PC-3 (cell line): ENCODE data around the gene UGT2A3. TPM values are rescaled to one million over a fixed set of nuclear protein-coding genes. Genes with fewer than 3 reads are reported as not detected.

ENCODE experiments used
- ATAC-seq: fragments of 200-7000 bp; cut with Tn5 transposase; 2 replicates; pipeline ENCODE4 v1.9.1; 2020; ENCODE audit warnings: mild to moderate bottlenecking, moderate library complexity
- BruUV-seq: library from RNA; stranded (reverse); fragments of 400-500 nt; replicated peaks from 2 replicates; lab custom pipeline; 2021; lab: Mats Ljungman, UMichigan
- CTCF ChIA-PET: fragments of 300-600 bp; sonication (Branson Sonifier 250); formaldehyde crosslinking; loops from one replicate; lab custom pipeline; 2022; ENCODE audit warnings: antibody characterized with exemption; lab: Charles Lee
- POLR2A ChIA-PET: fragments of 300-600 bp; sonication (Branson Sonifier 250); formaldehyde crosslinking; loops from one replicate; lab custom pipeline; 2022; ENCODE audit warnings: antibody characterized with exemption; ENCODE audit not compliant: unreplicated experiment; lab: Charles Lee
- DNase-seq: peaks from one replicate; pipeline ENCODE4 v3.0.0-alpha.2; 2015
- H2AFZ ChIP-seq: fragments of 300-600 bp; sonication (generic); 2 replicates; pipeline ENCODE4 v1.6.0; 2016; ENCODE audit warnings: antibody characterized with exemption, low read length
- H3F3A ChIP-seq: fragments of 300-600 bp; sonication (generic); one replicate; pipeline ENCODE4 v1.6.0; 2017; ENCODE audit warnings: antibody characterized with exemption, low read length, control low read depth, mild to moderate bottlenecking; ENCODE audit not compliant: unreplicated experiment
- H3K27ac ChIP-seq: fragments of 300-600 bp; sonication (generic); 2 replicates; pipeline ENCODE4 v1.5.1; 2016; ENCODE audit warnings: mild to moderate bottlenecking, low read length
- H3K27me3 ChIP-seq: fragments of 300-600 bp; sonication (generic); 2 replicates; pipeline ENCODE4 v1.6.1; 2016; ENCODE audit warnings: low read length, mixed read lengths
- H3K36me3 ChIP-seq: fragments of 300-600 bp; sonication (generic); 2 replicates; pipeline ENCODE4 v1.6.1; 2016; ENCODE audit warnings: low read depth, mixed run types, low read length, mixed read lengths
- H3K4me1 ChIP-seq: fragments of 300-600 bp; sonication (generic); 2 replicates; pipeline ENCODE4 v1.5.1; 2016; ENCODE audit warnings: low read length; ENCODE audit not compliant: insufficient read depth
- H3K4me2 ChIP-seq: fragments of 300-600 bp; sonication (generic); 2 replicates; pipeline ENCODE4 v1.6.0; 2016; ENCODE audit warnings: low read length
- H3K4me3 ChIP-seq: fragments of 300-600 bp; sonication (generic); 2 replicates; pipeline ENCODE4 v1.5.1; 2016; ENCODE audit warnings: mild to moderate bottlenecking, low read length, mixed read lengths
- H3K79me2 ChIP-seq: fragments of 300-600 bp; sonication (generic); 2 replicates; pipeline ENCODE4 v1.6.1; 2017; ENCODE audit warnings: low read length, mixed read lengths
- H3K9ac ChIP-seq: fragments of 300-600 bp; sonication (generic); 2 replicates; pipeline ENCODE4 v1.6.0; 2016; ENCODE audit warnings: mild to moderate bottlenecking, low read length
- H3K9me2 ChIP-seq: fragments of 300-600 bp; sonication (generic); replicated peaks from 2 replicates; pipeline ENCODE4 v1.6.1; 2016; ENCODE audit warnings: mixed run types, low read length, mixed read lengths
- H3K9me3 ChIP-seq: fragments of 300-600 bp; sonication (generic); 2 replicates; pipeline ENCODE4 v1.6.1; 2016; ENCODE audit warnings: low read length, mixed read lengths
- H4K20me1 ChIP-seq: fragments of 300-600 bp; sonication (generic); 2 replicates; pipeline ENCODE4 v1.6.1; 2016; ENCODE audit warnings: low read length, mixed read lengths
- CTCF ChIP-seq: fragments of 300-600 bp; sonication (generic); conservative IDR thresholded peaks from 2 replicates; pipeline ENCODE4 v1.5.1; 2017; ENCODE audit warnings: antibody characterized with exemption, low read depth, mild to moderate bottlenecking, low read length
- EZH2 ChIP-seq: fragments of 300-600 bp; sonication (generic); IDR thresholded peaks from one replicate; pipeline ENCODE4 v1.6.1; 2017; ENCODE audit warnings: antibody characterized with exemption, mild to moderate bottlenecking, low read length; ENCODE audit not compliant: unreplicated experiment
- EZH2phosphoT487 ChIP-seq: fragments of 300-600 bp; sonication (generic); IDR thresholded peaks from 2 replicates; pipeline ENCODE4 v1.6.1; 2018; ENCODE audit warnings: mild to moderate bottlenecking, antibody characterized with exemption, low read length, borderline replicate concordance
- intact Hi-C: fragments of 100-400 bp; cut with micrococcal nuclease; formaldehyde crosslinking; loops from 2 replicates; pipeline ENCODE4 v1.9.0; 2023
- total RNA-seq: library from RNA; depleted of rRNA; stranded (reverse); fragments of >200 nt; gene quantifications from 2 replicates; pipeline ENCODE4 v1.2.3, GENCODE V29; 2014

Gene UGT2A3
- total RNA-seq, 1 experiment from 2014 or later: not detected

GRCh38 chr4:68909385-68909784, 42.2 kb downstream of the UGT2A3 start:
- H3K9me2 ChIP-seq: no peaks in the 10 kb centered on the region
- no TSS peak for BruUV-seq
- H3K4me3 ChIP-seq: no peak overlapping the region
- H3K27me3 ChIP-seq: no peaks in the 10 kb centered on the region
- no peak overlapping the region for H2AFZ ChIP-seq
- ChIA-PET POLR2A (no interaction called here), CTCF (no interaction called here)
- no peaks in the 10 kb centered on the region for H3F3A ChIP-seq
- H3K36me3 ChIP-seq: no peaks in the 10 kb centered on the region
- ATAC-seq: no peak
- H3K79me2 ChIP-seq: no peaks in the 10 kb centered on the region
- intact Hi-C loops: loop anchor here (5.0 to 10.0 kb wide), 3 partner anchors 165 to 412 kb away; no protein-coding TSS in a partner anchor
- no peaks in the 10 kb centered on the region for H4K20me1 ChIP-seq
- no peak overlapping the region for H3K27ac ChIP-seq
- peaks cover 35% of the 10 kb centered on the region for H3K4me1 ChIP-seq
- no peak overlapping the region for H3K9ac ChIP-seq
- TF ChIP-seq EZH2phosphoT487 (no peak), CTCF (no peak)
- H3K9me3 ChIP-seq: no peaks in the 10 kb centered on the region
- H3K4me2 ChIP-seq: no peak overlapping the region
- DNase-seq: no peak

- intact Hi-C loops: loop anchor here (5.0 to 10.0 kb wide), 3 partner anchors 163 to 411 kb away; no protein-coding TSS in a partner anchor
- Histone ChIP-seq H4K20me1 (no peaks in the 10 kb centered on the region), H3K27me3 (no peaks in the 10 kb centered on the region), H3K9me2 (no peaks in the 10 kb centered on the region), H3K4me1 (peaks cover 30% of the 10 kb centered on the region), H3K27ac (no peak overlapping the region), H3K4me3 (no peak overlapping the region), H3K9ac (no peak overlapping the region), H2AFZ (no peak overlapping the region), H3K9me3 (no peaks in the 10 kb centered on the region), H3K36me3 (no peaks in the 10 kb centered on the region), H3K4me2 (no peak overlapping the region), H3F3A (no peaks in the 10 kb centered on the region), H3K79me2 (no peaks in the 10 kb centered on the region)
- DNase-seq (no peak), ATAC-seq (no peak)
- ChIA-PET POLR2A (no interaction called here), CTCF (interaction anchor here (0.6 kb wide), 1 partner anchor 386 kb away, joined by 3 read pairs; no protein-coding TSS in a partner anchor)
- TF ChIP-seq CTCF: no peak
- TF ChIP-seq EZH2: no peak
- TF ChIP-seq EZH2phosphoT487: no peak
- BruUV-seq: no TSS peak
These were observed 43.6 kb downstream of the UGT2A3 start for GRCh38 chr4:68907788-68908700.

- no peak overlapping the region for H3K4me3 ChIP-seq
- H3K27me3 ChIP-seq: no peaks in the 10 kb centered on the region
- H2AFZ ChIP-seq: no peak overlapping the region
- H3F3A ChIP-seq: no peaks in the 10 kb centered on the region
- peaks cover 22% of the 10 kb centered on the region for H3K4me1 ChIP-seq
- H3K36me3 ChIP-seq: no peaks in the 10 kb centered on the region
- no peaks in the 10 kb centered on the region for H4K20me1 ChIP-seq
- CTCF ChIA-PET: no interaction called here
- no peaks in the 10 kb centered on the region for H3K9me2 ChIP-seq
- TF ChIP-seq EZH2: no peak
- TF ChIP-seq CTCF: no peak
- no peak for TF ChIP-seq EZH2phosphoT487
- no peaks in the 10 kb centered on the region for H3K9me3 ChIP-seq
- intact Hi-C loops: loop anchor here (5.0 to 10.0 kb wide), 3 partner anchors 162 to 410 kb away; no protein-coding TSS in a partner anchor
- BruUV-seq: no TSS peak
- POLR2A ChIA-PET: no interaction called here
- ATAC-seq: no peak
- no peak overlapping the region for H3K27ac ChIP-seq
- no peaks in the 10 kb centered on the region for H3K79me2 ChIP-seq
- no peak overlapping the region for H3K9ac ChIP-seq
- H3K4me2 ChIP-seq: no peak overlapping the region
- DNase-seq: no peak
These were observed 44.4 kb downstream of the UGT2A3 start for GRCh38 chr4:68907245-68907644.
